SIG-M5 treated with dmso at 0.1 percent for 504 hours (cell line): Measurements from ENCODE around the gene ATP2A2.
A peak's percentile ranks its signal among the peaks of the same experiment; 100 is the strongest.

Experiments
- DNase-seq: peaks from one replicate; lab custom pipeline; 2025; ENCODE audit not compliant: unreplicated experiment; lab: John Stamatoyannopoulos, UW

The ATP2A2 gene

DNA sequence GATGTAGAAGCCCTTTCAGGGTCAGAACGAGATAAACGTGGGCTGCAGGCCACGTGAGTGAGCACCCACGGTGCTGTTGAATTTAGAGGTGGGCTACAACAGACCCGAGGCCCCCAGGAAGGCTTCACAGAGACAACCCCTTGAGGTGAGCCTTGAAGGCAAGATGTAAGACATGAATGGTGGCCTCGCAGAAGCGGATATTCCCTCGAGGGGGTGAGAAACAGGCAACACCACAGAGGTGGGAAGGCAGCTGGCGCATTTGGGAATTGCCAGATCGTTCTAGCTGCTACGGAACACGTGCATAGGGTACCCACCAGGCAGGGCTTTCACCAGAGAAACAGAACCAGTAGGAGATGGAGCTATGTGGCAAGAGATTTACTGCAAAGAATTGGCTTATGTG lies 22.6 kb upstream of the ATP2A2 start:
- DNase-seq = no peak

DNA sequence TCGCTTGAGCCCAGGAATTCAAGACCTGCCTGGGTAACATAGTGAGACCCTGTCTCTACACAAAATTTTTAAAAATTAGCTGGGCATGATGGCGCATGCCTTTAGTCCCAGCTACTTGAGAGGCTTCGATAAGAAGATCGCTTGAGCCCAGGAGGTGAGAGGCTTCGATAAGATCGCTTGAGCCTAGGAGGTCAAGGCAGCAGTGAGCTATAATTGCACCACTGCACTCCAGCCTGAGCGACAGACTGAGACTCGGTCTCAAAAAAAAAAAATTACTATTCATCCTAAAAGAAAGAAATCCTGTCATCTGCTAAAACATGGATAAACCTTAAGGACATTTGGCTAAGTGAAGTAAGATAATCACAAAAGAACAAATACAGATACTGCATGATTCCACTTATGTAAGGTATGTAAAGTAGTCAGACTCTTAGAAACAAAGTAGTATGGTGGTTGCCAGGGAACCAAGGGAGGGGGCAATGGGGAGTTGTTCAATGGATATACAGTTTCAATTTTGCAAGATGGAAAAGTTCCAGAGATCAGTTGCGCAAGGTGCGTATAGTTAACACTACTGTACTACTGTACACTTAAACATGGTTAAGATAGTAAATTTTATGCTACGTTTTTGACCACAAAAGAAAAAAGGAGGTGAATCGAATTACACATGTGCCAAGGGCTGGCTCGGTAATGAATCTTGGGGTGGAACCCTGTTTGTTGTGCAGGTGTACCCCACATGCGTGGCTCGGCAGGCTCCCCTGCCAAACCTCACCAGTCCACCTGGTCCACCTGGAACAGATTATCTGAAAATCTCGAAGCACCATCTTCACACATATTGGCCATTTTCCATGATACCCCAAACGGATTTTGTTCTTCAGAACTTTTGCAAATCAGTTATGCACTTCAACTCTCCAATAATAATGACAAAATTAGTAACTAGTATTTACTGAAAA lies 18.3 kb upstream of the ATP2A2 start:
- DNase-seq = peak; percentile 51

DNA sequence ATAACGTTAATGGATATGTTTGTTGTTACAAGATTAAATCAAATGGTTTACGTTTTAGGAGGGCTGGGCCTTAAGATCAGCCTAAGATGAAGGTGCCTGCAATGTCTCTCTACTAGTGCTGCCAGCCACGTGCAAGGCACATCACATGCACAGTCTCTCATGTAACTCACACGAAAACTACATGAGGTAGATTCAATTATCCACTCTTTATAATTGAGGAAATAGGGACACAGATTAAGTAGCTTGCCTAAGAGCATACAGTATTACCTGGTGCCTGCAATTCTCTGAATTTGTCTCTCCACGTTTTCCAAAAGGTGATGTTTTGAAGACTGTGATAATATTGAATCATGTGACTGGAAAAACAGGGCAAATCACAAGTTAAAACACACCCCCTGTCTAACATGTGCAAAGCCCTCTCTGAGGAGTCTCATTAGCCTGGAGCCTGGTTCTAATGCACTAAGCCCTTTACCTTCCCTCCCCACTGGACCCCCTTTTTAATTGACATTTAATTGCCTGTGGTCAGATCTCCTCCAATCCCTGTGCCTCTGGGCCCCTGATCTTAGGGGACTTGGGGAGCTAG lies 14.6 kb upstream of the ATP2A2 start:
- DNase-seq = no peak

DNA sequence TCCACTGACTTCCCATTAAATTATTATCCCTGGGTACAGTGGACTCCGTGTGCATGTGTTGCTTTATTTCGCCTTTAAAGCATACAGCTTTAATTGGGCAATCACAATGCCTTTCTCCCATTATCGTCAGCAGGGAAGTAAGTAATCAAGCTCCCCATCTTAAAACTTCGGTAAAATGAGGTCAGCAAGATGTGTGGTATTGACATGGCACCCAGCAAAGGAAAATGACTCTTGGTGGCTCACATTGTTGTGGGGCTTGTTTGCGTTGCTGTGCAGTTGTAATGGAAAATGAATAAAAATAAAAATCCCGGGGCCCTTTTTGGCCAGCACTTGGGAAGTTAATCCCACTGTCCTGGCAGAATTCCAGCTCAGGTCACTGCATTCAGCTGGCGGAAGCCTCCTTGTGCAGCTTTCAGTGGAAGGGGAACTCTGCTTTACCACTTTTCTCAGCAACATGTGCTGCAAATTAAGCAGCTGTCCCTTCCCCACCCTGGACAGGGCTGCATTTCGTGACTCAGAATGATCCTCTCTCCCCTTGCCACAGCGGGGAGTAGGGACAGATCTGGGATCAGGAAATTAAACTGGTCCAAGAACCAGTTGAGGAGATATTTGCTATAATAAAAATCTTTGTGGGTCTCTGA lies 13.9 kb upstream of the ATP2A2 start:
- no peak for DNase-seq

DNA sequence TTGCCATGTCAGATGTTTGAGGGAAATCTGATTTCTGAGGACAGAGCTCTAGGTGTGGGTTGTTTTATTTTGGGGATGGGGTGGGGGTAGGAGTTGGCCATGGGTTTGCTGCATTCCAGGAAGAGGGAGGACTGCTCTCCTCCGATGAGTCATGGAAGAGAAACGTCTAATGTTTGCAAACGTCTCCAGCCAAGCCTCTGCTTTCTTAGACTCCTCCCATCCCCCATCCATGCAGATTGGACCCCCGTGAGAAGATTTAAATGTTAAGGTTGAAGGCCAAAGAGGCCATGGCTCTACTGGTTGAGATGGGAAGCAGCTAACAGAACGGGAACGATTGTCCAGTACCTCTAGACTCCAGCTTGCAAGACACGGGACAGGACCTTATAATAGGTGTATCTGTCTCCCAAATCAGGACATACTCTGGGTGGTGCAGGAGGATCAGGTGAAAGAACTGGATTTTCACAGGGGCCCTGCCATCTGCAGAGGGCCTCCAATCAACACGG lies 11.4 kb upstream of the ATP2A2 start:
- DNase-seq = no peak

DNA sequence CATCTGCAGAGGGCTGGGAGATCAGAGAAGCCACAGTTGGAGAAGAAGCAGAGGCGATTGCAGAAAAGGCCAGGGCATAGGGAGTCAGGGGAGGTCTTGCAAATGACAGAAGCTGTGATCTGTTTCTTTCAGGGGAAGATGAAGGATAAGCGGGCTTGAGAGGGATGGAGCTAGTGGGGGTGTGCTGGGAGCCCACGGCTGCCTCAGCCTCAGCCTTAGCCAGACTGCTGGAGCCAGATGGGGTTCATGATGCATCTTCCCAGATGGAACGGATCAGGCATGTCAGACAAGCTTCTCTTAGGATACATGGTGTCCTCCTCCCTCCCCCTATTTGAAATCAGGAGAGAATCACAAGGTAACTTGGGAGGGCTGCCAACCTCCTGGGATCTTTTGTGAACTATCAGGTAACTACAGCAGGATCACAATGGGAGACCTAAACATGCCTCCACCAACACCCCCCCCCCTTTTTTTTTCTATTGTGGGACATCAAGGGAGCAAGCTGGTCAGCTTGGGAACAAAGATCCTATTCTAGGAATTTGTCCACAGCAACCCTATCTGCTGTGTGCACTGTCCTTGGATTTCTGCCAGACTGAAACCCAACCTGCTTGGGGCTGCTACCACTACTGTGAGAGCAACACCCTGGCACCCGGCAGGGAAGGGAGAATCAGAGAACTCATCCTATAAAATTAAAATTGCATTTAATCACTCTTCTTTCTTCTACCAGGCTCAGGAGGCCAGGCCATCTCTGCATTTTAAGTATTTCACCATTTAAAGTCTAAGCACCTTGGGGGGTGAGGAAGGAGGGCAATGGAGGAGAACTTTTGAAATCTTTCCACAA lies 10.7 kb upstream of the ATP2A2 start:
- DNase-seq = no peak

DNA sequence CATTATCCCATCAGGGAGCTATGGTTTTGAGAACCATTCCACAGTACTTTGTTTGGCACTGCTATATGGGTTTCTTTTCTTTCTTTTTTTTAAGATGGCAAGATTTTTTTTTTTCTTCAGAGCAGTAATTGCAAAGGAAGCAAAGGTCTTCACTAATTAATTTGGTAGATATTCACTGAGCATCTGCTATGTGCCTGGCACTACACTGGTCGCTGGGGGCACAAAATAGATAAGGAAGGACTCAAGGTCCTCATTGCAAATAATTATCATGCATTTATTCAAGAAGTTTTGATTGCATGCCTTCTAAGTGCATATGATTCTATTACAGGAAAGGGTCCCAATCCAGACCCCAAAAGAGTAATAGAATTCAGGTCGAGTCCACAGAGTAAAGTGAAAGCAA lies 10.0 kb upstream of the ATP2A2 start:
- no peak for DNase-seq

DNA sequence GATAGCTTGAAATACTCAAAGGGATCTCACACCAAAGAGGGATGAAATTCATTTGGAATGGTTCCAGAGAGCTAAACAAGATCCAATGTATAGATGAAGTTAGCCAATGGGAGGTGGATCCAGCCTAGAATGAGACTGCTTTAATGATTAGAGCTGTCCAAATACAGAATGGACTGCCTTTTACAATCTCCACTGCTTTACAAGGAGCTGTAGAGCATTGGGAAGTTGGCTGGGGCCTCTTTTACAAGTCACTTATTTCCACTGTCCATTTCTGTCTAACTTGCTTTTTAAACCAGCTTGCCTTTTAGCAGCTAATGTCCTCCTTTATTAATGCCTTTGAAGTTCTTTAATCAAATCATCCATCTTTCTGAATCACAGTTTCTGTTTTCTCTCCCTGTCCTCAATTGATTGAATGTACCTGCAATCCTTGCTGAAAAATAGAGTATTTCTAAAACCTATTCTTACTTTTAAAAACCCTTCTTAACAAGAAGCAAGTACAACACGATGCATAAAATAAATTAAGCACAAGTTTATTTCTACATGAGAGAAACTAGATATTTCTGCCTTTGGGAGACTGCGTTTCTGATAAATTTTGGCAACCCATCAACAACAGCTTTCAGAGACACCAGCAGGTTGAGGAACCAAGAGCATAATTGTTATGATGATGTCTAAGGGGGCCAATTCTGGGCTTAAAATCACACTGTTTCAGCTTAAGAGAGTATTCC lies 3.4 kb upstream of the ATP2A2 start:
- no peak for DNase-seq

DNA sequence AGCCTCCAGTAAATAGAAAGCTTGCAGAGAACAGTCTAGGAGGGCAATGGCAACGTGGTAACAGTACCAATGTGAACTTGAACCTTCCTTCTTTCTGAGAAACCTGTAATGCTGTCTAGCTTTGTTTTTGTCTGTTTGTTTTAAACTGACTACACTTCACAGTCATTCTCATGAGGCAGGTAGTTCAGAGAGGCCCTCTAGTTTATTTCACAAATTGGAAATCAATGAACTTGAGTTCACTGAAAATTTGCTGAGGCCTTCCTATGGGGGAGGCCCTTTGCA lies 2.9 kb upstream of the ATP2A2 start:
- DNase-seq = no peak

DNA sequence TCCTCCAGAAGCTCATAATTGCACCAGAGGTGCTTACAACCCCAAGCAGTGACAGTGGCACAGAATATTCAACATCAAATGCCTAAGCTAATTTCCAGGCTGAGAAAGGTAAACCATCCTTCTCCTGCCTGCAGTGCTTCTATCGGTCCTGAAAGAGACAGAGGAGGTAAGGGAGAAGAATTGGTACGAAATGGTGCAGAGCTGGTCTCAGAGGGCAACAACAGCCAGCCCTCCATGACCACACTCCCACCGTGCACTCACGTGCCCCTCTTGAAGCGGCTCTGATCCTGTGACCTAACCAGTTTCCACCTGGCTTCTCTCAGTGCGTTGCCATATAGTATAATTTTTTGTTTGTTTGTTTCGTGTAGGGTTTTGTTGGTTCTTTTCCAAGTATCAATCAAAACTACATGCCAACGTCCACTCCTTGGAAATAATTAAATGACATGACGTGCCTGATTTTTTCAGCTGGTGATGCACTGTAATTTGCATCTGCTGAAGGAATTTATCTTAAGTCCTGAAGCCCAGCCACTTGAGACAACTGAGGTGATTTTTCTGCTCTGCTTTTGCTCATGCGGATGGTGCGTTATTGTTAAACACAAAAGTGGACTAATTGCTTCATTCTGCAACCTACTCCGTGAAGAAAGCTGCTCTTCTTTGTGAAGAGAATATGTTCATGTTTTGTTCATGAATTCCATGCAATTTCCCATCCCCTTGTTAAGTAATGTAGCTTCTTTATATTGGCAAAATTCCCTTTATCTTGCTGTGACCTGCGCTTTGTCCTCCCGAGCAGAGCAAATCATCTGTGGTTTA lies 1.3 kb upstream of the ATP2A2 start:
- DNase-seq = no peak

DNA sequence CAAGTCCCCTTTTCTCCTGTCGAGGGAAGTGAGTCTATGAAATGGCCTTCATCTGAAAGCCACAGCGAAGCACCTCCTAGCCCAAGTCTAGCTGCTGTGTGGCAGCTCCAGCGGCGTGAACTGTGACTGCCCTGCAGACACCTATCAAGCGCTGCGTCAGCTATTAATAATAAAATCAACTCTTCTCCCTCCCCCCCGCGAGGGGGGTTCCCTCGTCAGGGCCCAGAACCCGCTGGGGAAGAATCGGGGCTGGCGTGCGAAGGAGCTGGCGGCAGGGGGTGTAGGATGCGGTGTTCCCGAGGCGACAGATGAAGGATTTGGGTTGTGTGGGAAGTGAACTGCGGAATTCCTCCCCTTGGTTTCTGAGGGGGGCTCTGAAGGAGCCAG lies 662 bp upstream of the ATP2A2 start:
- DNase-seq = peak; percentile 44

DNA sequence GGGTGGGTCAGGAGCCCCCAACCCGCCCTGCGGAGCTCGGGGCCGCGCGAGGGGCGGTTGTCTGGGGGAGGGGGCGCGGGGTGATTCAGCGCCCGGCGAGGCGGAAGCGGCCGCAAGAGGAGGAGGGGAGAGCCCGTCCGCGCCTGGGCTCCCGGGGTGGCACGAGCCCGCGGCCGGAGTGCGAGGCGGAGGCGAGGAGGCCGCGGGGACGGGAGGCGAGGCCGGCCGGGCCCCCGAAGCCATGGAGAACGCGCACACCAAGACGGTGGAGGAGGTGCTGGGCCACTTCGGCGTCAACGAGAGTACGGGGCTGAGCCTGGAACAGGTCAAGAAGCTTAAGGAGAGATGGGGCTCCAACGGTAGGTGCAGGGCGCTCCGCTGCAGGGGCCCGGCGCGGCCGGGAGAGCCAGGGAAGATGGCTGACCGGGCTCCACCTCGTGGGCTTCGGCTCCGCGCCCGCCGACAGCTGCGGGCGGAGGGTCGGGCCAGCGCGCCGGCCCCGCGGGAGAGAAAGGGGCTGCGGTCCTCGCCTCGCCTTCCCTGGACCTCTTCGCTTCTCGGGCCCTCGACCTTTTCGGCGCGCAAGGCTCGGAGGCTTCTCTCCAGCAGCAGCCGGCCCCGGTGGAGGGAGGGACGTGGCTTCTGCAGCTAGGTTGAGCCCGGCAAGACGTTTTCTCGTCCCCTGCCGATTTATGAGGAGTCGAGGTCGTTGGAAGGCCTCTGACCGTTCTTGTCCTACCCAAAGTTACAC lies 677 bp downstream of the ATP2A2 start:
- DNase-seq = peak; percentile 78

DNA sequence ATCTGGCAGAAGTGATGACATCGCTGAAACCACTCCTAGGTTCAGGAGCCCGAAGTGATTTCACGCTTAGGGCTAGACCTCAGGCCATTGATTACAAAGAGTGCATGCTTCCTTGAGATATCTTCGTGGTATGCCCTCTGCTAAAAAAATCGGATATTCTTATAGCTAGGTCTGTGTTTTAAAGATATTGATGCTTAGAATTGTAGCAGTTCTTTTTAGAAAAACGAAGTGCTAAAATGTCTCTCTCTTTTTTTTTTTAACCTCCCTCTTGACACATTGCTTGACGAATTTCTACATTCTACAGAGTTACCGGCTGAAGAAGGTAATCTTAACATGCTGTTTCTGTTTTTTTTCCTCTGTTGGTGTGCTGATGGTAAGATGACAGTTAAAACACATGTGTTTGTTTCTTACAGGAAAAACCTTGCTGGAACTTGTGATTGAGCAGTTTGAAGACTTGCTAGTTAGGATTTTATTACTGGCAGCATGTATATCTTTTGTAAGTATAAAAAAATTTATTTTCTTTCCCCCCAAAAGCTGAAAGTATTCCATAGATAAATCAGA lies 1.3 kb downstream of the ATP2A2 start:
- no peak for DNase-seq

DNA sequence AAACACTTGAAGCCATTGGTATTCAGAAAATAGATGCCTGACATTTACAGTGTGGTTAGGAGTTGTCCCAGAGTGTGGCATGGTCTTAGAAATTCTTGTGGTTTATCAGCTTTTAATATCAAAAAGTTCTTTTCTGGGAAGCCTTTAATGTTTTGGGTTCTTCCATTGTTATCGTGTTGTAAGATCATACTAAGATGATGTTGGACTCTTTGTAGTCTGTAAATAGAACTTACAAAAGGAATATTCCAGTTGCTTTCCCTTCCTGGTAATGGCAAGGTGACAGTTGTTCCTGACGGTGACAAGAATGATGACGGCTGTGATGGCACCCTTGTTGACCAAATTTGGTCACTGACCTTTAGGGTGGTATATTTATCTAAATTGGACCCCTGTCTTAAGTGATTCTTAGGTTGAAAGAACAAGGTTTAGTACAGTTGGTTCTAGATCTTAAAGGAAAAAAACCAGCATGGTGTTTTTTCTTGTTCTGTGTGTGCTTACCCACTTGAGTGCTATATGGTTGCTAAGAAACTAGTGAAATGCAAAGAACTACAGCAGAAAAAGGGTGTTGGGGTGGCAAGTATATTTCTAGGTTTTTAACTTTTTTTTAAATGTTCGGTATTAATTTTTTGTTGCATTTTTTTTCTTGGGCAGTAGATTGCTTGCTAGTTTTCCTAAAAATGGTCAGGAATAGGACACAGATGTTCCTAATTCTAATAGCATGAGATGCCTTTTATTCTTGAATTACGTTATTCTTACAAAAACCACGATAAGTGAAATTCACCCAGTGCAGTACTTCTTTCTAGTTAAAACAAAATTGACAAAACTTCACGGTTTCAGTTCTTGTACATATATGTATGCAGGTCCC lies 2.1 kb downstream of the ATP2A2 start:
- peak; percentile 27 for DNase-seq

DNA sequence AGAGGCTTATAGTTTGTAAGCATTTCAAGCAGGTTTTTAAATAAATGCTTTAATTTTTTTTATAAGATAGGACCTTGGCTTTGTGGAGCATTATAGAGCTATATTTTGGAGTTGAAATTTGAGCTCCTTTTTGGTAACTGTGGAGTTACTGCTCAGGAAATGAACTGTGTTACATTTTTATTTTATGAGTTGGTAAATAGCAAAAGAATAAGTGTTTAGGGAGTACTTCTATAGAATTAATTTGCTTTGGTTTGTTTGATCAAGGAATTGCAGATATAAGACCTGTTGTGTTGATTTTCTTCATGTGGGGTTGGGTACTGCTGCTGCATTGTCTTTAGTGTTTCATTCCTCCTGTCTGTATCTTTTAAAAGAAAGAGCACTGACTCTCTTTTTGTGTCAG lies 3.5 kb downstream of the ATP2A2 start:
- DNase-seq = no peak

DNA sequence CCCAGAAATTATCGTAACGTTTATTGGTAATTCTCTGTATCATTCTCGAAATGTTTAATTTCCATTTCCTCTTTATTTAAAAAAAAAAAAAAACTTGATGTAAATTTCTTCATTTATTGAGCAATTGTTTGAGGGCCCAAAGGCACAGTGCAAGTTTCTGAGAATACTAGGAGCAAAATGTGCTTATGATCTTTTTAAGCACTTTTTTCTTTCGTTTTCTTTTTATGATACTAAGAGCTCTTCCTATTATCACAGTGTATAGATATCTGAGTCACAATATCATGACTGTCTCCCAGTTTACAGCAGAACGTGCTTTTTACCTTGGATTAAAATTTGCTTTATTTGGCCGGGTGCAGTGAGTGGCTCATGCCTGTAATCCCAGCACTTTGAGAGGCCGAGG lies 5.6 kb downstream of the ATP2A2 start:
- DNase-seq = no peak

DNA sequence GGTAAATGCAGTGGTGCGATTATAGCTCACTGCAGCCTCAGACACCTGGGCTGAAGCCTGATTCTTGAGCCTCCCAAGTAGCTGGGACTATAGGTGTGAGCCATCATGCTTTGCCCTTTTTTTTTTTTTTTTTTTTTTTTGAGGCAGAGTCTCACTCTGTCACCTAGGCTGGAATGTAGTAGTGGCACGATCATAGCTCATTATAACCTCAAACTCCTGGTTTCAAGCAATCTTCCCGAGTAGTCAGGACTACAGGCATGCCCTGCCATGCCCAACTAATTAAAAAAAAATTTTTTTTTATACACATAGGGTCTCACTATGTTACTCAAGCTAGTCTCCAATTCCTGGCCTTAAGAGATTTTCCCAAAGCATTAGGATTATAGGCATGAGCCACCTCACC lies 6.9 kb downstream of the ATP2A2 start:
- DNase-seq = no peak
